ENCODE results near the gene ZNF701. TPM values are rescaled to one million over a fixed set of nuclear protein-coding genes. Genes with fewer than 3 reads are reported as not detected.

Gene ZNF701
- total RNA-seq, 4 donors from 2014 or later = 4.0 to 6.2 (median 4.8) TPM

- H3K36me3 ChIP-seq = no peaks in the 10 kb centered on the region
- intact Hi-C loops (cut with DNase I; ENCODE audit: low total_unique reads) = no loop called here
These were observed 65.9 kb downstream of the ZNF701 start for GRCh38 chr19:52635786-52636570.

More at GRCh38 chr19:52635786-52636570, 65.9 kb downstream of the ZNF701 start:
- H3K27ac ChIP-seq = no peak overlapping the region
- H3K9me3 ChIP-seq = no peaks in the 10 kb centered on the region
- H3K27me3 ChIP-seq = peaks cover 0 to 6% (median 4%) of the 10 kb centered on the region in 3 donors
- no peak overlapping the region for H3K4me3 ChIP-seq
- ATAC-seq = no peak
- DNase-seq = no peak
- H3K4me1 ChIP-seq = peaks cover 0 to 11% of the 10 kb centered on the region in 2 donors
- TF ChIP-seq CTCF (IDR thresholded peaks at IDR 0.05 in 4 of 5, conservative IDR thresholded peaks at IDR 0.05 in 1 of 5) = no peak
- in situ Hi-C loops (cut with MboI; ENCODE audit: low sequenced_read_pairs in 4 of 4) = no loop called here

Other genes starting within 250 kb of the ZNF701 start
- gene ZNF610, start 234.0 kb upstream of the ZNF701 start, total RNA-seq = under 1 TPM in 2 of 4 donors, not detected in 2; 0.61 to 0.71 TPM
- 10 to 100 TPM in 1 of 4 donors, 1 to 10 TPM in 3; 6.1 to 12.7 (median 7.9) TPM for gene ZNF880, start 200.4 kb upstream of the ZNF701 start, total RNA-seq
- gene ZNF528, start 172.4 kb upstream of the ZNF701 start, total RNA-seq = 10 to 100 TPM in 1 of 4 donors, 1 to 10 TPM in 3; 2.9 to 11.2 (median 5.5) TPM
- gene ZNF534, start 141.1 kb upstream of the ZNF701 start, total RNA-seq = under 1 TPM in 2 of 4 donors, not detected in 2; 0.12 to 0.18 TPM
- gene ZNF578, start 116.7 kb upstream of the ZNF701 start, total RNA-seq = under 1 TPM in 3 of 4 donors, not detected in 1; 0.20 to 0.63 (median 0.33) TPM
- gene ZNF808, start 42.6 kb upstream of the ZNF701 start, total RNA-seq = 10 to 100 TPM in 1 of 4 donors, 1 to 10 TPM in 3; 3.4 to 12.9 (median 7.9) TPM
- gene ZNF83, start 68.1 kb downstream of the ZNF701 start, total RNA-seq = 1 to 10 TPM; 2.8 to 8.0 (median 4.0) TPM
- 1 to 10 TPM; 1.7 to 4.0 (median 2.5) TPM for gene ZNF611, start 164.8 kb downstream of the ZNF701 start, total RNA-seq
- gene ZNF600, start 216.5 kb downstream of the ZNF701 start, total RNA-seq = 1 to 10 TPM in 2 of 4 donors, under 1 TPM in 2; 0.72 to 3.7 (median 1.1) TPM

Measured in gastrocnemius medialis (tissue), 4 donors.